Upper lobe of left lung (tissue), 6 donors: Measurements from ENCODE around the gene TEX19. TPM values are rescaled to one million over a fixed set of nuclear protein-coding genes. Genes with fewer than 3 reads are reported as not detected.

ENCODE experiments used
- ATAC-seq, 2 donors: fragments of 200-7000 bp; cut with Tn5 transposase; one replicate each; pipeline ENCODE4 v1.9.1; 2022; ENCODE audit warnings: mild to moderate bottlenecking in 2 of 2, moderate library complexity in 2 of 2; ENCODE audit not compliant: low FRiP score in 2 of 2
- DNase-seq, 2 donors: peaks; one replicate each; pipeline ENCODE4 v3.0.0-alpha.2; 2019 to 2020
- H3K27ac ChIP-seq, 4 donors: fragments of 200-600 bp; sonication (generic); one replicate each; pipeline ENCODE4 v1.5.1; 2016 to 2019
- H3K27me3 ChIP-seq, 4 donors: fragments of 200-600 bp; sonication (generic); one replicate each; pipeline ENCODE4 v1.5.1; 2017 to 2019
- H3K36me3 ChIP-seq, 4 donors: fragments of 200-600 bp; sonication (generic); one replicate each; pipeline ENCODE4 v1.5.1; 2016 to 2019
- H3K4me1 ChIP-seq, 4 donors: fragments of 200-600 bp; sonication (generic); one replicate each; pipeline ENCODE4 v1.5.1; 2018 to 2019
- H3K4me3 ChIP-seq, 4 donors: fragments of 200-600 bp; sonication (generic); one replicate each; pipeline ENCODE4 v1.5.1; 2017 to 2019; ENCODE audit warnings: mild to moderate bottlenecking in 2 of 4, moderate library complexity in 1 of 4
- H3K9me3 ChIP-seq, 4 donors: fragments of 200-600 bp; sonication (generic); one replicate each; pipeline ENCODE4 v1.5.1; 2018 to 2019
- CTCF ChIP-seq, 6 experiments: fragments of 450-650 bp in 4 of 6; fragments of 200-600 bp in 2 of 6; sonication (generic) in 2 of 6; IDR thresholded peaks; one replicate each; pipeline ENCODE4 v1.5.1; 2016 to 2019; ENCODE audit warnings: antibody characterized with exemption in 6 of 6
- EP300 ChIP-seq, 4 donors: sonication (generic); formaldehyde crosslinking; IDR thresholded peaks; one replicate each; pipeline ENCODE4 v1.5.1; 2017; ENCODE audit warnings: antibody characterized with exemption in 4 of 4, control low read depth in 2 of 4
- POLR2A ChIP-seq, 4 donors: fragments of 450-650 bp; IDR thresholded peaks; one replicate each; pipeline ENCODE4 v1.5.1; 2016 to 2017; ENCODE audit warnings: antibody characterized with exemption in 4 of 4, mild to moderate bottlenecking in 2 of 4
- POLR2AphosphoS5 ChIP-seq, 2 donors: sonication (generic); formaldehyde crosslinking; IDR thresholded peaks; one replicate each; pipeline ENCODE4 v1.5.1; 2017; ENCODE audit warnings: antibody characterized with exemption in 2 of 2
- WGBS, 2 donors: methylation state at CpG; one replicate each; pipeline ENCODE4 v1.1.5; 2017 to 2018; 5-methylcytosine and 5-hydroxymethylcytosine counted together
- total RNA-seq, 6 donors: library from RNA; depleted of rRNA in 4 of 6; stranded (reverse); fragments of >200 nt in 4 of 6; gene quantifications; one replicate each; pipeline versions ENCODE4 v1.1.0 to v1.2.1, GENCODE V29; 2016 to 2021
- donor health status: DM: no; HTN: no; CAD: no; lungs with moderate emphysema.
- donor health status: DM: no; HTN: yes; CAD: no; lungs with severe emphysema.

Gene TEX19
- total RNA-seq, 6 donors from 2014 or later, result not detected

DNA sequence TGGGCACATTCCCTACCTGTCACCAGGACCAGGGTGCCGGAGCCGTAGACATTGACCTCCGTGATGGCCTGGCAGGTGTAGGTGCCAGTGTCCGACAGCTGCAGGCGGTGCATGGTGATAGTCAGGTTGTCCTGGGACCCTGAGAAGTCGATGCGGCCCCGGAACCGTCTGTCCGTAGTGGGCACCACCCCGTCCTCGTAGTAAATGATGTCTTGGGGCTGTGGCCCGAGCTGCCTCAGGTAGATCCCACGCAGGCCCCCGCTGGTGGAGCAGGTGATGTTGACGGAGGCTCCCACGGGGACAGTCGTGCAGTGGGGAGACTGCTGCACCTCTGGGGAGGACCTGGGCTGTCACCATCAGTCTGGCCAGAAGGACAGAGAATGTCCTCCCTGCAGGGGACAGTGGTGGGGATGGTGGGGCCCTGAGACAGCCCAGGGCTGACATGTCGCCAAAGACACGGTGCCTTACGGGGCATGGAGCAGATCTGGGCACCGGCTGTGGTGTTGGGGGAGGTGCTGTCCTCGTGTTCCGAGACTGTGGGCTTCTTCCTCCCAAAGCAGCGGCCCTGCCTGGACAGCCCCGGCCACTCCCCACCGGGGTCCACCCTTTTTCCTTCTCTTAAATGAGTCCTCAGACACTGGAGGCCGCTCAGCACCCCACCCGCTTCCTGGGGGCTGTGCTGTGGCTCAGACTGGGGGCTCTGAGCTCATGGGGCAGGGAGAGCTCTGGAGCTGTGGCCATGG lies 42.2 kb upstream of the TEX19 start:
- H3K9me3 ChIP-seq, result no peaks in the 10 kb centered on the region
- H3K36me3 ChIP-seq, result peaks cover 0 to under 1% (median 0%) of the 10 kb centered on the region in 4 donors
- ATAC-seq (no peak), DNase-seq (peak in 1 of 2 donors; percentile 73)
- peaks cover 12 to 26% (median 17%) of the 10 kb centered on the region in 4 donors for H3K4me1 ChIP-seq
- H3K4me3 ChIP-seq, result peak overlapping the region in 3 of 4 donors; percentile 11 to 31 (median 21)
- H3K27ac ChIP-seq, result peak overlapping the region in 2 of 4 donors; percentile 24 to 62
- 50 to 79% methylated on average over 6 to 29 of the region's 29 CpGs for WGBS, 2 donors
- TF ChIP-seq POLR2A (IDR thresholded peaks at IDR 0.05), result no peak
- H3K27me3 ChIP-seq, result peaks cover 0 to 26% (median 9%) of the 10 kb centered on the region in 4 donors

- 83% methylated on average over 23 of the region's 26 CpGs; no CpG with 5 or more reads in 1 of the 2 donors for WGBS, 2 donors
- DNase-seq, result peak in 1 of 2 donors; percentile 56
- ATAC-seq, result no peak
- Histone ChIP-seq H3K4me1 (peaks cover 12 to 26% (median 17%) of the 10 kb centered on the region in 4 donors), H3K36me3 (peaks cover 0 to 3% (median 0%) of the 10 kb centered on the region in 4 donors), H3K4me3 (peak within 1 kb of the TSS in 3 of 4 donors; percentile 11 to 31 (median 21)), H3K27ac (peak within 1 kb of the TSS in 2 of 4 donors; percentile 24 to 62), H3K27me3 (peaks cover 0 to 26% (median 9%) of the 10 kb centered on the region in 4 donors), H3K9me3 (no peaks in the 10 kb centered on the region)
- TF ChIP-seq CTCF (IDR thresholded peaks at IDR 0.05) (no peak), POLR2A (IDR thresholded peaks at IDR 0.05) (peak in 1 of 4 donors; percentile 44)
Observed at GRCh38 chr17:82317394-82318168, 41.5 kb upstream of the TEX19 start, which contains the start of gene CD7. TSS of gene CD7 (minus strand) at chr17:82317608. CDS start at chr17:82317495, 113 bp downstream.

DNA sequence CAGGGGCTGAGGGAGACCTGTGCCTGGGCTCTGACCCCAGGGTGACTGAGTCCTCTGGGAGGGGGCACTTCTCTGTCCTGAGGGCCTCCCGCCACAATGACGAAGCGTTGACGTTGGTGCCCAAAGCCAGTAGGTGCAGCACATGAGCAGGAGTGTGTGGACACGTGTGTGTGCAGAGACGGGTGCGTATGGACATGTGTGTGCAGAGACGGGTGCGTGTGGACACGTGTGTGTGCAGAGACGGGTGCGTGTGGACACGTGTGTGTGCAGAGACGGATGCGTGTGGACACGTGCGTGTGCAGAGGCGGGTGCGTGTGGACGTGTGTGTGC lies 40.9 kb upstream of the TEX19 start:
- peaks cover 12 to 26% (median 17%) of the 10 kb centered on the region in 4 donors for H3K4me1 ChIP-seq
- 91 to 97% methylated on average over 19 to 20 of the region's 20 CpGs for WGBS, 2 donors
- ATAC-seq, result no peak
- DNase-seq, result no peak
- TF ChIP-seq CTCF (IDR thresholded peaks at IDR 0.05) (no peak), POLR2AphosphoS5 (IDR thresholded peaks at IDR 0.05) (no peak), EP300 (IDR thresholded peaks at IDR 0.05) (no peak), POLR2A (IDR thresholded peaks at IDR 0.05) (no peak)
- peaks cover 0 to 3% (median 0%) of the 10 kb centered on the region in 4 donors for H3K36me3 ChIP-seq
- no peak overlapping the region for H3K27ac ChIP-seq
- H3K9me3 ChIP-seq, result no peaks in the 10 kb centered on the region
- no peak overlapping the region for H3K4me3 ChIP-seq
- peaks cover 0 to 26% (median 9%) of the 10 kb centered on the region in 4 donors for H3K27me3 ChIP-seq

DNA sequence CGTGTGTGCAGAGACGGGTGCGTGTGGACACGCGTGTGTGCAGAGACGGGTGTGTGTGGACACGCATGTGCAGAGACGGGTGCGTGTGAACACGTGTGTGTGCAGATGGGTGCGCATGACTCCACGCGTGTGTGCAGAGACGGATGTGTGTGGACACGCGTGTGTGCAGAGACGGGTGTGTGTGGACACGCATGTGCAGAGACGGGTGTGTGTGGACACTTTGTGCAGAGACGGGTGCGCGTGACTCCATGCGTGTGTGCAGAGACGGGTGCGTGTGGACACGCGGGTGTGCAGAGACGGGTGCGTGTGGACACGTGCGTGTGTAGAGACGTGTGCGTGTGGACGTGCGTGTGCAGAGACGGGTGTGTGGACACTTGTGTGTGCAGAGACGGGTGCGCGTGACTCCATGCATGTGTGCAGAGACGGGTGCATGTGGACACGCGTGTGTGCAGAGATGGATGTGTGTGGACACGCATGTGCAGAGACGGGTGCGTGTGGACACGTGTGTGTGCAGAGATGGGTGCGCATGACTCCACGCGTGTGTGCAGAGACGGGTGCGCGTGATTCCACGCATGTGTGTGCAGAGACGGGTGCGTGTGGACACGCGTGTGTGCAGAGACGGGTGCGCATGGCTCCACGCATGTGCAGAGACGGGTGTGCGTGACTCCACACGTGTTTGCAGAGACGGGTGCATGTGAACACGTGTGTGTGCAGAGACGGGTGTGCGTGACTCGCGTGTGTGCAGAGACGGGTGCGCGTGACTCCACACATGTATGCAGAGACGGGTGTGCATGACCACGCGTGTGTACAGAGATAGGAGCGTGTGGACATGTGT lies 40.1 kb upstream of the TEX19 start:
- no peak for ATAC-seq
- Histone ChIP-seq H3K27me3 (peaks cover 0 to 23% (median 9%) of the 10 kb centered on the region in 4 donors), H3K36me3 (peaks cover 0 to 3% (median 0%) of the 10 kb centered on the region in 4 donors), H3K4me3 (no peak overlapping the region), H3K9me3 (no peaks in the 10 kb centered on the region), H3K27ac (no peak overlapping the region), H3K4me1 (peaks cover 12 to 26% (median 17%) of the 10 kb centered on the region in 4 donors)
- WGBS, 2 donors, result 93% methylated on average over 76 of the region's 76 CpGs
- TF ChIP-seq EP300 (IDR thresholded peaks at IDR 0.05) (no peak), POLR2AphosphoS5 (IDR thresholded peaks at IDR 0.05) (no peak), POLR2A (IDR thresholded peaks at IDR 0.05) (no peak), CTCF (IDR thresholded peaks at IDR 0.05) (no peak)
- peak in 1 of 2 donors; percentile 56 for DNase-seq
